K562 (cell line): ENCODE results near the gene EPC2. TPM values are rescaled to one million over a fixed set of nuclear protein-coding genes. Genes with fewer than 3 reads are reported as not detected.

Experiments
- PKNOX1 ChIP-seq: fragments of 450-650 bp; IDR thresholded peaks from 2 replicates; pipeline ENCODE4 v1.6.1; 2016
- RREB1 ChIP-seq: fragments of 250-450 bp; sonication (Bioruptor Pico); IDR thresholded peaks from 2 replicates; pipeline ENCODE4 v1.4.0; 2020
- polyA plus RNA-seq, 8 experiments: library from polyadenylated mRNA; depleted of rRNA in 4 of 8; stranded (reverse) in 5 of 8; unstranded in 3 of 8; fragments of >200 nt; fragmentation: Nextera tagmentation in 2 of 8; fragmentation: Illumina TruSeq in 1 of 8; extraction: Ambion mirVana in 2 of 8; extraction: Trizol in 1 of 8; gene quantifications; 2 replicates each; pipeline versions ENCODE4 v1.2.1 to v1.2.3, GENCODE V29; 2011 to 2014; ENCODE audit warnings: inconsistent platforms in 1 of 8, missing spikeins in 1 of 8
- total RNA-seq, 7 experiments: library from RNA; depleted of rRNA in 6 of 7; stranded (reverse); fragments of >200 nt in 6 of 7; fragmentation: Illumina TruSeq in 2 of 7; extraction: Trizol in 2 of 7; gene quantifications; 2 replicates each; pipeline versions ENCODE4 v1.2.1 to v1.2.3, GENCODE V29; 2011 to 2021; ENCODE audit warnings: low replicate concordance in 1 of 7

The EPC2 gene
- total and polyA plus RNA-seq, 9 of the 15 experiments (the other 6 are each of a cell fraction or from before 2014, with no cell fraction given), result 7.0 to 35.8 (median 29.1) TPM

DNA sequence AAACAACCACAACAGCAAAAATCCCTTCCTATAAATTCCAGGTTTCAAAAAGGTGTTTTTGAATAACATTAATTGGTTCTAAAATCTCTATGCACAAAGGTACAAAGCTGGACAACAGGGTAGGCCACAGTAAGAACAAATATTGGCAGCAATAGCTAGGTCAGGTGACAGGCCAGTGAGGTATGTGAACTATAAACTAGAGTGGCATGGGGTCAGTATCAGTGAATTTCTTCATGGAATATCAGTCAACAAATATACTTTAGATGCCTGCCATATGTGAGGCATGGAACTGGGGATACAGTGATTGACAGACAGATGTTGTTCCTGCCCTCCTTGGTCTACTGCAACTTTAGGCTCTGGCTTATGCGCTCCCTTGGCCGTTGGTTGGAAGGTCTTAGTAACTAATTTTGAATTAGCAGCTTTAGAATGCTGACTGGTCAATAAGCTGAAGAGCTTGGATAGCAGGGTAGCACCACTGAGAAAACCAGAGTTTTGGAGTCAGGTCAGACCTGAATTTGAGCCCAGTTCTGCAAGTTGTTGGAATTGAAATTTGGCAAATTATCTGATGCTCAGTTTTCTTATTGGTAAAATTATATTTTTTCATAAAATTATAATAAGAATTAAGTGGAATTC, 2.3 kb upstream of the EPC2 start (continued):
- peak; percentile 24; the same call in 1 of the 2 replicates for TF ChIP-seq PKNOX1
- no peak for TF ChIP-seq RREB1 (CRISPR knock-in tag)
